GM12801 (cell line): ENCODE data around the gene ATP9A.

Source experiments
- CTCF ChIP-seq: IDR thresholded peaks from one replicate; pipeline ENCODE4 v1.5.1; 2011; ENCODE audit warnings: control low read depth; ENCODE audit not compliant: insufficient read length; ENCODE audit errors: extremely low read depth

The ATP9A gene

GRCh38 chr20:51665543-51666118 is 102.6 kb downstream of the ATP9A start:
- TF ChIP-seq CTCF = no peak

- no peak for TF ChIP-seq CTCF
Observed at GRCh38 chr20:51661609-51662178, 106.5 kb downstream of the ATP9A start.

- TF ChIP-seq CTCF = no peak
Observed at GRCh38 chr20:51660672-51661608, 107.2 kb downstream of the ATP9A start.

GRCh38 chr20:51659491-51660050 is 108.6 kb downstream of the ATP9A start:
- no peak for TF ChIP-seq CTCF

GRCh38 chr20:51656726-51657260 is 111.4 kb downstream of the ATP9A start:
- no peak for TF ChIP-seq CTCF

GRCh38 chr20:51654495-51654894 is 113.7 kb downstream of the ATP9A start:
- no peak for TF ChIP-seq CTCF

- no peak for TF ChIP-seq CTCF
Observed at GRCh38 chr20:51654060-51654459, 114.1 kb downstream of the ATP9A start.
